ENCODE measurements around the gene TBL2. TPM values are rescaled to one million over a fixed set of nuclear protein-coding genes. Genes with fewer than 3 reads are reported as not detected.

TBL2 gene
- total and polyA plus RNA-seq, 2 of the 4 experiments (the other 2 are of a cell fraction): 72.6 to 94.1 TPM

DNA sequence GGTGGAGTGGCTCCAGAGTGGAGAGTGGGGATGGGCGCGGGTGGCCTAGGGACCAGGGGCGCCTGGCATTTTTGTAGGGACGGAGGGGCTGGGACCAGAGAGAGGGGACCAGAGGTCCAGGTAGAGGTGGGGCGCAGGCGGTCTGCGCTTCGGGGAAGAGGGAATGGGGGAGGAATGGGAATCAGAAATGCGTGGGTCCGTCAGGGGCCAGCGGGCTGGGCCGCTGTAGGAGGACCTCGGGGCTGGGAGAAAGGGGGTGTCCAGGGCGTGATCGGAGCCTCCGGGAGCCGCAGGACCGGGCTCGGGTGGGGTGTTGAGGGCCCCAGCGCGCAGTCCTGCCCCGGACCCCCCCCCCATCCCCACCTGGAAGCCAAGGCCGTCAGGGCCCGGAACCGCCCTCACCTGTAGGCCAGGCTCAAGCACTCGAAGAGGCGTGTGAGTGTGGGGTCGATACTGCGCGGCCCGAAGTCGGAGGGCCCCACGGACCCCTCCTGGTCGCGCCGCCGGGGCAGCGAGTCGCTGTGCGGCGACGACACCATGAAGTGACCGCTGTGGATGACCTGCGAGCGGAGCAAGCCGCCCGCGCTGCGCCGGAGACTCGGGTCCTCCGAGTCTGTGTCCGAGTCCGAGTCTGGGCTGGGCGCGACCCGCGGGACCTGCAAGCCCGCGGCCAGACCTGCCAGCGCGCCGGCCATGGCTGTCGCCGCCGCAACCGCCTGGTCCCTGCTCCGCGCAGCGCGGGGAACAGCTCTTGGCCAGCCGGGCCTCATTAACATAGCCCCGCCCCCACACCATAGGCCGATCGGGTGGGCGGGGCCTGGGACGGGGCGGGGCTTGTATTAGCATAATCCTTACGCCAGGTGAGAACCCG lies 45.7 kb upstream of the TBL2 start, which contains the start of gene MLXIPL:
TSS of gene MLXIPL (minus strand) at position 725 of the 871 bp plus-strand sequence. CDS start at position 695, 30 bp downstream.
- Histone ChIP-seq H2BK15ac (ENCODE audit: low read depth, low read length) (no peak within 1 kb of the TSS), H3K4ac (ENCODE audit: low read depth, low read length) (no peak within 1 kb of the TSS), H2AK5ac (ENCODE audit: low read depth, low read length) (no peak within 1 kb of the TSS), H2BK5ac (ENCODE audit: low read depth, low read length, poor library complexity, severe bottlenecking) (no peak within 1 kb of the TSS), H3K4me3 (ENCODE audit: insufficient read depth, low read depth, low read length) (peak within 1 kb of the TSS; percentile 46), H4K91ac (ENCODE audit: insufficient read depth, low read depth, low read length) (no peak within 1 kb of the TSS), H2BK20ac (ENCODE audit: low read depth, low read length) (no peak within 1 kb of the TSS), H3K14ac (replicated peaks; ENCODE audit: low read depth, low read length) (no peak within 1 kb of the TSS), H4K5ac (ENCODE audit: low read depth, low read length) (no peak within 1 kb of the TSS), H3K79me1 (ENCODE audit: low read depth in 1 of 2, low read length in 2 of 2) (no peaks in the 10 kb centered on the region), H3K9me3 (ENCODE audit: control insufficient read depth, insufficient read depth, low read length) (no peaks in the 10 kb centered on the region), H4K8ac (ENCODE audit: low read depth in 2 of 2, low read length in 2 of 2) (no peak within 1 kb of the TSS), H3K23ac (ENCODE audit: low read depth, low read length) (no peak within 1 kb of the TSS; the same call in 1 of the 2 replicates), H3K56ac (ENCODE audit: extremely low read depth, insufficient read depth, low read length) (no peak within 1 kb of the TSS), H4K20me1 (ENCODE audit: insufficient read depth, low read length) (no peaks in the 10 kb centered on the region), H3K36me3 (ENCODE audit: control insufficient read depth, insufficient read depth, low read length) (no peaks in the 10 kb centered on the region), H3K9me1 (ENCODE audit: insufficient read depth, low read length) (no peaks in the 10 kb centered on the region), H2AK9ac (replicated peaks; ENCODE audit: low read depth, low read length, poor library complexity) (no peak within 1 kb of the TSS), H2BK120ac (ENCODE audit: low read depth, low read length) (no peak within 1 kb of the TSS), H3K4me1 (ENCODE audit: control insufficient read depth, insufficient read depth, low read length) (peaks cover 5% of the 10 kb centered on the region; the same call in 1 of the 2 replicates), H3K4me2 (ENCODE audit: low read depth, low read length) (peak within 1 kb of the TSS; percentile 77), H3K9ac (ENCODE audit: low read depth, low read length) (no peak within 1 kb of the TSS), H3K27ac (ENCODE audit: insufficient read depth, low read length) (no peak within 1 kb of the TSS), H2AFZ (replicated peaks; ENCODE audit: low read length, poor library complexity) (peak within 1 kb of the TSS; percentile 64), H3K18ac (ENCODE audit: low read depth, low read length) (no peak within 1 kb of the TSS), H3K27me3 (ENCODE audit: control insufficient read depth, insufficient read depth, low read length) (peaks cover 71% of the 10 kb centered on the region)
- no TSS peak for BruUV-seq (replicated peaks)
- in situ Hi-C loops (cut with MboI; ENCODE audit: low sequenced_read_pairs): no loop called here
- DNase-seq: no peak
- 2% methylated on average over 32 of the region's 80 CpGs; no CpG with 5 or more reads in 1 of the 2 experiments for WGBS, 2 experiments (ENCODE audit: extremely low coverage in 2 of 2, insufficient read length in 1 of 2)
- dilution Hi-C loops (cut with HindIII; ENCODE audit: low sequenced_read_pairs, unreplicated experiment): no loop called here
- ATAC-seq (ENCODE audit: low read depth): peak; percentile 95
- ChIA-PET POLR2A (ENCODE audit: unreplicated experiment) (no interaction called here), CTCF (interaction anchor here (1.1 kb wide), 1 partner anchor 102 kb away, joined by 3 read pairs; no protein-coding TSS in a partner anchor)
- no peak for TF ChIP-seq BHLHE40 (IDR thresholded peaks at IDR 0.05; ENCODE audit: low read depth, low read length)
- TF ChIP-seq RAD21 (IDR thresholded peaks at IDR 0.05; ENCODE audit: low read length): no peak
- TF ChIP-seq ELK1 (IDR thresholded peaks at IDR 0.05; ENCODE audit: borderline replicate concordance, low read depth, low read length): no peak
- no peak for TF ChIP-seq CEBPB (IDR thresholded peaks at IDR 0.05; ENCODE audit: low read depth, low read length)
- TF ChIP-seq MAZ (IDR thresholded peaks at IDR 0.05; ENCODE audit: borderline replicate concordance, low read depth, low read length): no peak
- no peak for TF ChIP-seq RCOR1 (IDR thresholded peaks at IDR 0.05; ENCODE audit: insufficient replicate concordance, low read length)
- TF ChIP-seq MXI1 (IDR thresholded peaks at IDR 0.05; ENCODE audit: borderline replicate concordance, low read depth, low read length): no peak
- TF ChIP-seq CHD1 (IDR thresholded peaks at IDR 0.05; ENCODE audit: low read depth, low read length): no peak
- TF ChIP-seq, protein P1, sequence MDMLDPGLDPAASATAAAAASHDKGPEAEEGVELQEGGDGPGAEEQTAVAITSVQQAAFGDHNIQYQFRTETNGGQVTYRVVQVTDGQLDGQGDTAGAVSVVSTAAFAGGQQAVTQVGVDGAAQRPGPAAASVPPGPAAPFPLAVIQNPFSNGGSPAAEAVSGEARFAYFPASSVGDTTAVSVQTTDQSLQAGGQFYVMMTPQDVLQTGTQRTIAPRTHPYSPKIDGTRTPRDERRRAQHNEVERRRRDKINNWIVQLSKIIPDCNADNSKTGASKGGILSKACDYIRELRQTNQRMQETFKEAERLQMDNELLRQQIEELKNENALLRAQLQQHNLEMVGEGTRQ (IDR thresholded peaks at IDR 0.05; ENCODE audit: low read depth, low read length): no peak
- no peak for TF ChIP-seq FOS (IDR thresholded peaks at IDR 0.05; ENCODE audit: low read depth, low read length)
- no peak for TF ChIP-seq RFX5 (IDR thresholded peaks at IDR 0.05; ENCODE audit: low read depth, low read length)
- no peak for TF ChIP-seq POLR2A (IDR thresholded peaks at IDR 0.05; ENCODE audit: low read depth, low read length)
- TF ChIP-seq CTCF (conservative IDR thresholded peaks at IDR 0.05; ENCODE audit: low read depth, low read length): no peak
- TF ChIP-seq MAFK (IDR thresholded peaks at IDR 0.05; ENCODE audit: low read depth, low read length): no peak
- intact Hi-C loops (cut with micrococcal nuclease): no loop called here

Data from IMR-90 (cell line).